HG02852 (cell line): ENCODE measurements around the gene CAPZA2.
"Not testable (repeated sequence)": the region's sequence is repeated elsewhere in the genome, so short reads cannot be mapped to it uniquely, and the experiment has no call there.

ENCODE experiments used
- ATAC-seq: cut with Tn5 transposase; IDR thresholded peaks from one replicate; pipeline ENCODE4 v1.9.1; 2021; ENCODE audit warnings: mild to moderate bottlenecking, moderate library complexity; ENCODE audit not compliant: unreplicated experiment

Gene CAPZA2

DNA sequence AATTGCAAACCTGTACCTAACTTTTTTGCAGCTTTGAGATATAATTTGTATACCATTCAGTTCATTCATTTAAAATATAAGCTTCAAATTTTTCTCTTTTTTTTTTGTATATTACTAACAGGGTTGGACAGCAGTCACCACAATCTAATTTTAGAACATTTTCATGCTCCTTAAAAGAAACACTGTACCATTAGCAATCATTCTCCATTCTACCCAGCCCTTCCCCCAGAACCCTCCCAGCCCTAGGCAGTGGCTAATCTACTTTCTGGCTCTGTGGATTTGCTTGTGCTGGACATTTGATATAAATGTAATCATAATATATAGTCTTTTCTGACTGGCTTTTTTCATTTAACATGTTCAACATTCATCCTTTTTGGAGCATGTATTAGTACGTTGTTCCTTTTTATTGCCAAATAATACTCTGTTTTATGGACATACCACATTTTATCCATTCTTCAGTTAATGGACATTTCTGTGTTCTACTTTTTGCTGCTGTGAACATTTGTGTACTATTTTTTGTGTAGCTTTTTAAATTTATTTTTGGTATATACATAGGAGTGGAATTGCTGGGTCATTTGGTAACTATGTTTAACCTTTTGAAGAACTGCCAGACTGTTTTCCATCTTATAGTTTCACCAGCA, 50.0 kb downstream of the CAPZA2 start:
- ATAC-seq, result no peak

DNA sequence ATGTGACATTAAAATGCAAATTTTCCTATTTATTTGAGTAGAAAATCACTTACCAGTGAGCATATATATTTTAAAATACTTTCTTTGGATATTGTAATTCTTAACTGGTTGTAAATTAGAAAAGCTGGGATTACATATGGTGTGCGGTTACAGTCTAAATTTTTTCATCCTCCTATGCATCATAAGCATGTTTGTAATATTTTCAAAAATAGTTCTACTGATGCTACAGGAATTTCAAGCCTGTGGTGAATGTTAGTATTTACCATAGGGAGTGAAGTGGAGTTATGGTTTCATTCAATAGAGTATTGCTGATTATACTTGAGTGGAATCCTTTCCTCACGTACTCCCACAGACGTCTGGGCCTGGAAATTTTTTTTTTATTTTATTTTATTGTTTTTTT, 56.3 kb downstream of the CAPZA2 start:
- no peak for ATAC-seq

DNA sequence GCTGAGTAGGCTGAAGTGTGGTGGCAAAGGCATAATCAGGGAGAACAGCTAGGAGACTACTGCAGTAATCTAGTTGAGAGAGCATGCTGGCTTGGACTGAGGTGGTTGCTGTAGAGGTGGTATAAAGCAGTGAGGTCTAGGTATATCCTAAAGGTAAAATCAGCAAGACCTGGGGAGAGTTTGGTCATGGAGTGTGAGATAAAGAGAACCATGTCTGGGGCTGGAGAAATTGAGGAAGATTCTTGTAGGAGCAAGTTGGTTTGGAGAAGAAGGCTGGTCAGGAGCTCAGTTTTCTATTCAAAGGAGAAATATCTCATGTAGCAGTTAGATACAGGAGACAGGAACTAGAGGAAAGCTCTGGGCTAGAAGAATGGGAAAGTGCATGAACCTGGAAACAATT, 58.0 kb downstream of the CAPZA2 start:
- ATAC-seq, result no peak

DNA sequence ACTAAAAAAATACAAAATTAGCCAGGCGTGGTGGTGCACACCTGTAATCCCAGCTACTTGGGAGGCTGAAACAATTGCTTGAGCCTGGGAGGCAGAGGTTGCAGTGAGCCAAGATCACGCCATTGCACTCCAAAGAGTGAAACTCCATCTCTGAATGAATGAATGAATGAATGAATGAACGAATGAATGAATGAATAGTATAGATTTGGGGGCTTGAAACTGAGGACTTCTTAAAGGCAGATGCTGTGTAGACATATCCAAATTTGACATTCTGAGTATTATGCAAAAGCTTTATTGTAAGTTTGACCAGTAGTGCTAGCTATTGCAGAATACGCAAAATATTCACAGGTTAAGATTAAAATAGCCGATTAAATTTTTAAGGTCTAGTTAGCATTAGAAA, 60.2 kb downstream of the CAPZA2 start:
- no peak for ATAC-seq

DNA sequence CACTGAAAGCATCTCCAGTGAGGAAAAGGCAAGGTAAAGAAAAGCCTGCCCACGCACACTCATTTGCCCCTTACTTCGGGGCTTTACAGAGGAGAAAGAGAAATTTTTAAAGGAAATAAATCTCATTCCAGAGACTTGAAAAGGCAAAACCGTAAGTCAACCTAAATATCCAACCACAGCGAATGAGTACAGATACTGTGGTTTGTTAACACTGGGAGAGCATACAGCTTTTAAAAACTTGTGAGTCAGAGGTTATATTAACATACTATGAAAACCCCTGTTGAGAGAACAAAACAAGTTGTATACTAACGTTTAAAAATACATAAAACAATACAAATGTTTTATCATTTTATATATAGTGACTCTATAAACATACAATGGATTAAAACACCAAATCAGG, 62.4 kb downstream of the CAPZA2 start:
- ATAC-seq, result no peak

DNA sequence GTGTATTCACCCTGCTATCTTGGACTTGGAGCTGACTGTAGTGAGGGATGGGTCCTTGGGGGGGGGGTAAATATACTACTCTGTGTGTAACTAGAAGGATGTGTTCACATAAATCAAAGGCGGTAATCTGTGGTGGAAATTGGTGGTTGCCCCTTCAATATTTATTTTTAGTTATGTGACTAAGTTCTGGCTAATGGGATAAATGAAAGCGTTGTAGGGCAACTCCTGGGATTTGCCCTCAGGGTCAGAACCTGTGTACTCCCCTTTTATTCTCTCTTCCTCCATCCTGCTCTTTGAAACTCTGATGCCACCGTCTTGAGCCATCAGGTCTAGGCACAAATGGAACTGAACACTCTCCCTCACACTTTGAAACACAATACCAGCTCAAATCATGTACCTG, 66.6 kb downstream of the CAPZA2 start:
- ATAC-seq, result no peak

DNA sequence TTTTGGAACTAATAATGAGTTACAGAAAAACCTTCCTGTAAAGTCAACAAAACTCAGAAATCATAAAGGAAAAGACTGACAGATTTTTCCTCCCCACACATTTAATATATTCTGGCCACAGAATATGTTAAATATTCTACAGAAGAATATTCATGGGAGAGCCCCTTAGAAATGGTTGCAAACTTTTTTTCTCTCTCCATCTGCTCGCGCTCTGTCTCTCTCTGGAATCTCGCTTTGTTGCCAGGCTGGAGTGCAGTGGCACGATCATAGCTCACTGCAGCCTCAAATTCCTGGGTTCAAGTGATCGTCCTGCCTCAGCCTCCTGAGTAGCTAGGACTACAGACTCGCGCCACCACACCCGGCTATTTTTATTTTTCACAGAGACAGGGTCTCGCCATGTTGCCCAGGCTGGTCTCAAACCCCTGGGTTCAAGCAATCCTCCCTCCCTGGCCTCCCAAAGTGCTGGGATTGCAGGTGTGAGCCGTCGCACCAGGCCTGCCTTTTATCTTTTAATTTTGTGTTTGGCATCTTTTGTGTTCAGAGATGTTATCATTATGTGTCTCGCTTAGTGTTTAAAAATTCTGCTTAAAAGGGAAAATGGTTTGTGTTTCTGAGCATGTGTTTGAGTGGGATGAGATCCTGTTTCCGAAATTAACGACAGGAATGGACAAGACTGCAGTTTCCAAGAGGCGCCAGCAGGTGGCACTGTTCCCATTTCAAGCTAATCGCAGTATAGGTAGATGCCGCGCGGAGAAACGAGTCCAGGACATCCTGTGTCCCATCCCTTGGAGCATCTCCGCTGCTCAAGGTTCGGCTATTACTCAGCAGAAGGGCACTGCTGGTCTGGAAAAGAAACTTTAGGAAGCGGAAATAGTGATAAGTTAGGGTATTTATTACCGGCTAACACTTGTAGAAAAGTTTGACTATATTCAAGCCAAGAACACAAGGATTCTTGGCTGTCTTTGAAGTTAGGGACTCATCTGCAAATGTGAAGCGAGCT, 67.8 kb downstream of the CAPZA2 start:
- ATAC-seq, result peak; percentile 88

DNA sequence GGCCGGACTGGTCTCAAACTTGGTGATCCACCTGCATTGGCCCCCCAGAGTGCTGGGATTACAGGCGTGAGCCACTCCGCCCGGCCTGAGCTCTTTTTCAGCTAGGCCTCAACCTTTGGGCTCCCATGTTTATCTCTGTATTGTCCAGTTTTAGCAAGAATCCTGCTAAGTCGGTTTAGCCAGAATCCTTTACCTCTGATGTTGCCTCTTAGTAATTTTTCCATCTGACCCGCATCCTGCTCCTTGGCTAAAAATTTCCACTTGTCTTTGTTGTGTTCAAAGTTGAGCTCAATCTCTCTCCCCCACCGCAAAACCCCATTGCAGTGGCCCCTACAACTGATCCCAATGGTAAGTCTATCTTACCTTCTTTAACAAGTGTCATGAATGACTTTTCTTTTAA, 70.2 kb downstream of the CAPZA2 start:
- ATAC-seq, result no peak

DNA sequence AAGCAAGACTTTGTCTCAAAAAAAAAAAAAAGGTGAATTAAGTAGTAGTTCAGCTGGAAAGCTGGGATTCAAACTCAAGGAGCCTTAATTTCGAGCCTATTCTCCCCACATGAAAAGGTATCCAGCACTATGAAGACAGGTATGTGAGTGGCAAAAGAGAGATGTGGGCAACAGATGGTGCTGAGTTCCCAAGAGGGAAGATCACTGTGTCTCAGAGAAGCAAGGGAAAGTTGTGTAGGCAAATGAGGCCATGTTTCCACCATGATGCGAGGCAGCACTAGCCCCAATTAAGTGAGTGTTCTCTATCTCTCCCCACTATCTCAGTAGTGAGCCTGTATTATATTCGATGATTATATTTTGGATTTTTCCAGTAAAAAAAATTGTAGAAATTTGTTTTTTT, 71.1 kb downstream of the CAPZA2 start:
- ATAC-seq, result no peak

DNA sequence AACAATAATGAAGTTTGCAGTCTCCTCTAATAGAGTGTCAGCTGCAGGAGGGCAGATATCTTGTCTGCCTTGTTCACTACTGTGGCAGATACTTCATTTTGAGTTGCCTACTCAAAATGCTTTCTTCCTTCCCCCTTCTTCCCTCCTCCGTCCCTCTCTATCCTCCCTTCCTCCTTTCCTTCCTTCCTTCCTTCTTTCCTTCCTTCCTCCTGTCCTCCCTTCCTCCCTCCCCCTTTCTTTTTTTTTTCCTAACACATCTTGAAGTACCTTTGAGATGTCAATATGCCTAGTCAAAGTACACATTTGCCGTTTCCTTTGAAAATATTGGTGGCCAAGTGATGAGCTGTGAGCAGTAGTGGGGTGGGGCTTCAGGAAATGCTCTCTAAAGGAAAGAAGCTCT, 72.2 kb downstream of the CAPZA2 start:
- ATAC-seq, result no peak

DNA sequence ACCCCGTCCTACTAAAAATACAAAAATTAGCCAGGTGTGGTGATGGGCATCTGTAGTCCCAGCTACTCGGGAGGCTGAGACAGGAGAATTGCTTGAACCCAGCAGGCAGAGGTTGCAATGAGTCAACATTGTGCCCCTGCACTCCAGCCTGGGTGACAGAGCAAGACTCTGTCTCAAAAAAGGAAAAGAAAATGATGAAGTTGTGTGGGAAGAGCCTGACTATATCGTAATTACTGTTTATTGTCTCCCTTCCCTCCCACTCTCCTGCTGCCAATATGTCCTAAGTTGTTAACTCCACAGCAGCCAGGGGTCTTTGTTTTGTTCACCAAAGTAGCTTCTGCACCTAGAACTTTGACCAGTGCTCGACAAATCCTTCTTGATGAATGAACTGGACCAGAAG, 74.5 kb downstream of the CAPZA2 start:
- ATAC-seq, result not testable (repeated sequence)

DNA sequence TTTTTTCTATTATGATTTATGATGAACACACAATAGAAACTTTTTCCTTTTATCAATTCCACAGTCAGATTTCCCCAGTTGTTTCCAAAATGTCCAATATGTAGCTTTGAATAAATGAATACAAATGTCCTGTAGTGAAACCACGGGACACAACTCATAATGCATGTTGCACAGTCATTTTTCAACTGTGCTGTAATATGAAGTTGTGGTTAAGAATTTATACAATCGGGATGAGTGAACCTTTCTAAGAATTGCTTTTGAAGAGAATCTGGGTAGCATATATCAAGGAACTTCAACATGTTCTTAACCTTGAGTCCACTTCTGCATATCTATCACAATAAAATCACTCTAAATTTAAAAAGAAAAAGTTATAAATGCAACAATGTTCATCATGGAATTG, 76.3 kb downstream of the CAPZA2 start:
- no peak for ATAC-seq

DNA sequence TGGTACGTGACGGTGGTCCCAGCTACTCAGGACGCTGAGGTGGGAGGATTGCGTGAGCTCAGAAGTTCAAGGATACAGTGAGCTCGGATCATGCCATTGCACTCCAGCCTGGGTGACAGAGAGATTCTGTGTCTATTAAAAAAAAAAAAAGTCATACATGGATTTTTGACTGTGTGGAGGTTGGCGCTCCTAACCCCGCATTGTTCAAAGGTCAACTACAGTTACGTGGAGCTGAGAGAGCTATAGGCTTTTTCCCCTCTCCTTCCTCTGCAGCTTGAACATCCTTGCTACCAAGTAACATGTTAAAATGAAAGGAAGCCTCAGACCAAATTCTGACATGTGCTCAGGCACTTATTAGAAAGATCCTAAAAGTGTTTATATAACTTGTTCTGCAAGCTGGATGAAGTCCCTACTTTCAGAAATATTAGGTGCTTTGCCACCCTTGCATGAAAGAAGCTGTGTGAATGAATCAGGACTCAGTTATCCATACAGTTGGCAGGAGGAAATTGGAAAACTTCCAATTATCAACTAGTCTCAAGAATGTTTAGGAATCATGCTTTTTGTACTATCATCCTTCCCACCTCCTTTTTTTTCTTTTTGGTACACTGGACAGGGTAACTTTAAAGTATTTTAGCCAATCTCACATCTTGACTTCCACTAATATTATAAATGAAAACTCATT, 78.4 kb downstream of the CAPZA2 start:
- no peak for ATAC-seq

DNA sequence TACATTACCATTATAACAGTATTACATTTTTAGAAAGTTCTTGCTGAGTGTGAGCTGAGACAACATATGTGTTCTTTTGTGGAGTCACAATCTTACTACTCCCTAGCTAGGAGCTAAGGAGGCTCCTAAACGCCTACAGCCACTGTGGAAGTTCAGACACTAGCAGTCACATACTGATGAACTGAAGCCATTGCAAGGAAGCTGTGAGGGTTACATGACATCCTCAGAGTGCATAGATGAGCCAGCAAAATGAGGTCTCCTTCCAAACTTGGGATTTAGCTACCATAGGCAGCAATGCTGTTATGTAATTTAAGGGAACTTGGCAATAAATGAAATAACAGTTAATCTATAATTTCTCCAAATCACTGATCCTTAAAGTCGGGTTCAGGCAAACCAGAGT, 80.1 kb downstream of the CAPZA2 start:
- ATAC-seq, result no peak

DNA sequence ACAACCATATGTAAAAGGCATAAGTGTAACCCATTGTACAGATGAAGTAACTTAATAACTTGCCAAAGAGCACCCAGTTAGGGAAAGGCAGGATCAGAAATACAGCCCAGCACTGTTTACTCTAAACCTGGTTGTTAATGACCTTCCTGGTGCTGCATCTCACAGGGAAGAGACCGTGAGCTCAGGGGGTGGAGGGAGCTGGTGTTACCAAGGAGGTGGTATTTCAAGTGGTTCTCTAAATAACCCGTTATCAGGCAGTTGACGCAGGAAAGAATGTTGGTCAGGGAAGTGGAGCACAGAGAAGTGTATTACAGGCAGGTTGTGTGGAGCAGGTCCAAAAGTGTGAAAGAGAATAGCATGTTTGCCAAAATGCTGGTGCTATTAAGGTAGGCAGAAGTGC, 86.5 kb downstream of the CAPZA2 start:
- no peak for ATAC-seq

DNA sequence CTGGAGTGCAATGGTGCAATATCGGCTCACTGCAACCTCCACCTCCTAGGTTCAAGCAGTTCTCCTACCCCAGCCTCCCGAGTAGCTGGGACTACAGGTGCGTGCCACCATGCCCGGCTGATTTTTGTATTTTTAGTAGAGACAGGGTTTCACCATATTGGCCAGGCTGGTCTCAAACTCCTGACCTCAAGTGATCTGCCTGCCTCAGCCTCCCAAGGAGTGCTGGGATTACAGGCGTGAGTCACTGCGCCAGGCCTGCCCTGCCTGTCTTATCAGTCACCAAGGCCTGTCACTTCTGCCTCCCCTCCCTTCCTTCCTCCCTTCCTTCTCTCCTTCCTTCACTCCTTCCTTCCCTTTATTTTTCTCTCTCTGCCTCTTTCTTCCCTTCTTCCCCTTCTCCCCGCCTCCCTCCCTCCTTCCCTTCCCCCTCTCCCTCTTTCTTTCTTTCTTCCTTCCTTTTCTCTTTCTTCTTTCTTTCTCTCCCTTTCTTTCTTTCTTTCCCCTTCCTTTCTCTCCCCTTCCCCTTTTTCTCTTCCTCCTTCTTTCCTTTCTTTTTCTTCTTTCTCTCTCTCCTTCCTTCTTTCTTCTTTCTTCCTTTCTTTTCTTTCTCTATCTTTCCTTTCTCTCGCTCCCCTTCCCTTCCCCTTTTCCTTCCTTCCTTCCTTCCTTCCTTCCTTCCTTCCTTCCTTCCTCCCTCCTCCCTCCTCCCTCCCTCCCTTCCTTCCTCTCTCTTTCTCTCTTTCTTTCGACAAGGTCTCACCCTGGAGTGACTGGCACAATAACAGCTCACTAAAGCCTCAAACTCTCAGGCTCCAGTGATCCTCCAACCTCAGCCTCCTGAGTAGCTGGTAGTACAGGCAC, 87.8 kb downstream of the CAPZA2 start:
- ATAC-seq, result no peak

DNA sequence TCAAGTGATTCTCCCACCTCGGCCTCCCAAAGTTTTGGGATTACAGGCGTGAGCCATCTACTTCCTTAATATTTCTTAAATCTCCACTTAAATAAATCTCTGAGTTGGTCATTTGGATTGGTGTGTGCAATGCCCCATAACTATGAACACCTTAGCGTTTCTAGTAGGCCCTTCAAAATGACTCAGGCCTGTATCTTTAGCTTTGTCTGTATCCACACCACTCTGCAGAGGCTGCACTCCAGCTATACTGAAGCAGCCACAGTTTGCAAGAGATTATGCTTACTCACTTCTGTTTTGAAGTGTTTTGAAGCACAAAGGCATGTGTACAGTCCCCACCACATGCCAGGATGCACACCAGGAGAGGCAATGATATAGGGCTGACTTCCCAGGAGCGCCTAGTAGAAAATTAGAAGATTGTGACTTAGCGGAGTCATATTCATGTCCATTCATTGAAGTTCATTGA, 88.5 kb downstream of the CAPZA2 start:
- ATAC-seq, result no peak

DNA sequence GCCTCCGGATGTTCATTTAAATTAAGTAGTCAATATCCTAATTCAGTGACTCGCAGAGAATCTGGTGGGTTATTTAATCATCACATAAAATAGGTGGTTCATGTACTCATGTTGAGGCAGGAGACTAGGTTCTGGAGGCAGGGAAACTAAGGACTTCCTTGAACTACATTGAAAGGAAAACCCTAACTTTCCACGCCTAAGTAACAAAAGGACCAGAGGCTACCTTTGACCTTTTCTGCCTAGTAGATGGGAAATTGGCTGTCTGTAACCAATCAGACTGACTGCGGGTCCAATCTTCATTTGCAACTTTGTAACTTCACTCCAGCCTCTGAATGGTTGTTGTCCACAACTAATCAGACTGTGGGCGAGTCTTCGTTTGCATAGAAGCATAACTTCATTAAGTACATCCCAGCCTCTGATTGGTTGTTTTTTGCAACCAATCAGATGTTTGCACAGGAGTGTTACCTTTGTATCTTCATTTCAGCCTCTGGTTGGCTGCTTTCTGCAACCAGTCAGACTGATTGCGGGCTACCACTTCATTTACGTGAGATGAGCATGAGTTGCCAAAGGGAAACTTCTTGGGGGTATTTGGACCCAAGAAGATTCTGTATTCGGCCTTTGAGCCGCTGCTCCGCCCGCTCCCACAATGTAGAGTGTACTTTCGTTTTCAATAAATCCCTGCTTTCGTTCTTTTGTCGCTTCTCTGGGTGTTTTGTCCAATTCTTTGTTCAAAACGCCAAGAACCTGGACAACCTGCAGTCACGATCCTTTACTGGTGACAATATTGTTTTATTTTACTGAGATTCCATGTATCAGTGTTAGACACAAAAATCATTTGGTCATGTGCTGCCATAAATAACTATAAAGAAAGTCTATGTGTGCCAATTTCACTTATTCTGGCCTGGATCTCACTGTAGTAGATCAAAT, 89.2 kb downstream of the CAPZA2 start:
- no peak for ATAC-seq

DNA sequence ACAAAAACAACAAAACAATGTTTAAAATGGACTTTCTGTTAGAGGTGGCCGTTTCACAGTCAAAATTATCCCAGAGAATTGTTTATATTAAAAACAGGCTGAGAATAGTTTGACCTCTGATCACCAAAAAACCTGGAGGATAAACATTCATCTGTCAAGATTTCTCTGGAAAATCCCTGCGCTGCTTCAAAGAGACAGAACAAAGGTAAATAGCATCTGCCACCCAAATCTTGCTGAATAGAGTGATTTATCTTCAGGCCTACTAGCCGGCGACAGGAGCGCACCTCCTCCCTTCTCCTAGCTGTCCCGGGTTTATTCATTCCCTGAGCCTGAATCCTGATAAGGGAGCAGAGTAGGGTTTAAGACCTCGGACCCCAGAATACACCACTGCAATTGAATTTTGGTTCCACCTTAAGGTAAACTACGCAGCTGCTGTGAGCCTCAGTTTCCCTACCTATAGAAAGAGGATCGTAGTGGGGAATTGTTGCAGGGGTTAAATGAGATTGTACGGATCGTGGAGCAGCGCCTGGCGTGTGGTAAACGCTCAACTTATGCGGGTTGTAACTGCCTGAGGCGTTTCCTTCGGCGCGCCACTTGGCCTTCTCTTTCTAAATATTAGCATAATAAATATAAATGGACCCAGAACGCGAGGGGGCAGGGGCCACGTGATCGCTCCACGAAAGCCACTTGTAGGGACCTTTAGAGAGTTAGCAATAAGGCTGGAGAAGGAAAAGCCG, 90.4 kb downstream of the CAPZA2 start:
- ATAC-seq, result peak; percentile 22
